Measurements from ENCODE around the gene ADGRA3.

ADGRA3 gene

DNA sequence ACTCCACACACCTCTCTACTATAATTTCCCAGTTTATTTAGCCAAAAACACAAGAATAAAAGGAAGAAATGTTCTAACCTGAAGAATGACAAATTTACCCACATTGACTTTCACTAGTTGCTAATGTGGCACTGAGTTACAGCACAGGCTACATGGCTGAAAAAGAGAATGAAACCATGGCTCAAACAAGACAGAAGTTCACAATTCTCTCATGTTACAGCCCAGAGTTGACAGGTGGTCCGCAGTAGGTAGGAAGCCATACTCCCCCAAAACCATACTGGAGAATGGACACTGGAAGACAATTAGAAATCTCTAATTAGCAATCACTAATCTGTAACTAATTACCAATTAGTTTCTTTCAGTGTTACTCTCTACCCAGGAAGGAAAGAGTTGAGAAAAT, 170.8 kb downstream of the ADGRA3 start:
- DNase-seq, result no peak

DNA sequence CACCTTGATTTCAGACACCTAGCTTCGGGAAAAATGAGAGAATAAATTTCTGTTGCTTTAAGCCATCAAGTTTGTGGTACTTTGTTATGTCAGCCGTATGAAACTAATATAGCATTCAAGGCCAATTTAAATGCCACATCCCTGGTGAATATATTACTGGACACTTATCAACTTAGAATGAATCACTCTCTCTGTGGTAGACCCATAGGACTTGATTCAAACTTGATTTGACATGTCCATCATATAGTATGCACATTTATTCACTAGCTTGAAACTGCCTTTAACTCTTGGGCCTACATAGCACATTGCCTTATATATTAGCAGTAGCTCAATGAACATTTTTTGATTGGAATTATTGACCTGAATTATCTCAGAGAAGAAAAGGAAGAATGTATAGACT, 172.3 kb downstream of the ADGRA3 start:
- no peak for DNase-seq

DNA sequence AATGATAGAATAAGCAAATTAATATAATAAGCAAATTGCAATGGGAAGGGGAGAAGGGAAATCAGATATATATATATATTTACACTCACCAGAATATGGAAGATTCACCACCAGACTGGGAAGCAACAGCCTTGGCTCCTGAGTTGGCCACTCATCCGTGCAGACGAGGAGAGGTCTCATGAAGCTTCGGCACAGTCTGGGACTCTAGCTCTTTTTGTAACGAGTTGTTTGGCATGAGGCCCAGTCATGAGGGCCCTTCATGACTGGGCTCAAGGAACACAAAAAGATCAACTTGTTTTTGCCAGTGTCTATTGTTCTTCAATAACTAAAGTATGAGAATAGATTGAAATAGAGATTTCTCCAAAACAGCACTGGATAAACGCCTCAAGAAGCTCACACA, 176.4 kb downstream of the ADGRA3 start:
- no peak for DNase-seq

DNA sequence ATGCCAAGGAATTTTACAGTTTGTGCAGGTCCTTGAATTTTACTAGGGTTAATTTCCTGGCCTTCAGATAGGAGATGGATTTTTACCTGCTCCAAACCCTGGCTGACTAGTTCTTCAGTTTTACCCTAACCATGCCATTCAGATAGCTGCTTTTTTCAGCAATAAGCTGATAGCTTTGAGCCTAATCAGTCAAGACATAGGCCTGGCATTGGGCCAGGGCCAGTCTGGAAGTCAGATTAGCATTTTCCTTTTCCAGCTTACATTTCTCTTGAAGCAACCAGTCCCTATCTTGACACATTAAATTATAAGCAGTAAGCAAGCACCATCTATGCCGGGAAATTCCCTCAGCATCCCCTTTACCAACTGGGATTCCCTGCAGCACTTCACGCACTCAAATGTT, 177.1 kb downstream of the ADGRA3 start:
- DNase-seq, result no peak

Data from activated naive CD4-positive, alpha-beta T cell treated with anti-CD3 and anti-CD28 coated beads, Interleukin-2, amount 50 U/mL, for 16 hours (primary cell).